H1 (cell line): ENCODE data around the gene KCNN1. TPM values are rescaled to one million over a fixed set of nuclear protein-coding genes. Genes with fewer than 3 reads are reported as not detected.

Source experiments
- CTCF ChIA-PET: fragments of 300-600 bp; sonication (Branson Sonifier 250); formaldehyde crosslinking; loops from one replicate; lab custom pipeline; 2021; ENCODE audit not compliant: partially characterized antibody; lab: Charles Lee
- POLR2A ChIA-PET: fragments of 300-600 bp; sonication (Branson Sonifier 250); formaldehyde crosslinking; loops from one replicate; lab custom pipeline; 2021; ENCODE audit warnings: inconsistent platforms; ENCODE audit not compliant: partially characterized antibody; lab: Charles Lee
- DNase-seq, 2 experiments: peaks; one replicate each; pipeline versions ENCODE4 v3.0.0 to v3.0.0-alpha.2; 2010 to 2022; ENCODE audit warnings: low spot score in 2 of 2, low read depth in 1 of 2, mixed read lengths in 1 of 2
- FAIRE-seq: peaks from 2 replicates; lab custom pipeline; 2011; peaks lifted over from hg19 to GRCh38; lab: Jason Lieb, UNC
- H2AFZ ChIP-seq: 2 replicates; pipeline ENCODE4 v1.8.1; 2012; ENCODE audit warnings: low read length, inconsistent platforms
- H2AK5ac ChIP-seq: 2 replicates; pipeline ENCODE4 v1.6.1; 2013; ENCODE audit warnings: low read depth, low read length
- H2BK120ac ChIP-seq: replicated peaks from 2 replicates; pipeline ENCODE3; 2013; ENCODE audit warnings: low read depth, low read length, inconsistent platforms
- H2BK12ac ChIP-seq: 2 replicates; pipeline ENCODE4 v1.6.1; 2013; ENCODE audit warnings: low read depth, low read length
- H2BK15ac ChIP-seq: 2 replicates; pipeline ENCODE4 v1.6.1; 2013; ENCODE audit warnings: low read length
- H2BK20ac ChIP-seq: 2 replicates; pipeline ENCODE4 v1.6.1; 2013; ENCODE audit warnings: low read length
- H2BK5ac ChIP-seq: 2 replicates; pipeline ENCODE4 v1.6.1; 2013; ENCODE audit warnings: low read depth, low read length
- H3K14ac ChIP-seq: 2 replicates; pipeline ENCODE4 v1.6.1; 2013; ENCODE audit warnings: inconsistent platforms; ENCODE audit not compliant: insufficient read length
- H3K18ac ChIP-seq: 2 replicates; pipeline ENCODE4 v1.6.1; 2013; ENCODE audit warnings: low read length; ENCODE audit errors: extremely low read depth
- H3K23ac ChIP-seq: 2 replicates; pipeline ENCODE4 v1.6.1; 2013; ENCODE audit warnings: inconsistent platforms; ENCODE audit not compliant: insufficient read length
- H3K23me2 ChIP-seq: 2 replicates; pipeline ENCODE4 v1.6.1; 2013; ENCODE audit warnings: low read depth, low read length
- H3K27ac ChIP-seq: 2 replicates; pipeline ENCODE4 v1.6.1; 2011; ENCODE audit warnings: low read depth, low read length, inconsistent platforms
- H3K27me3 ChIP-seq, 4 experiments: replicated peaks in 1 of 4; 1 replicate in 1 of 4; 2 replicates in 3 of 4; pipeline versions ENCODE4 v1.6.1 to v1.8.1; 2011 to 2013; ENCODE audit warnings: low read length in 3 of 4, mild to moderate bottlenecking in 3 of 4, inconsistent platforms in 2 of 4, mixed read lengths in 2 of 4, moderate library complexity in 1 of 4; ENCODE audit not compliant: control insufficient read depth in 3 of 4, insufficient read depth in 3 of 4; ENCODE audit errors: extremely low read depth in 1 of 4
- H3K36me3 ChIP-seq, 4 experiments: 2 replicates each; pipeline versions ENCODE4 v1.6.1 to v1.8.1; 2011 to 2013; ENCODE audit warnings: mild to moderate bottlenecking in 4 of 4, low read length in 3 of 4, moderate library complexity in 2 of 4, control low read depth in 1 of 4, inconsistent platforms in 1 of 4; ENCODE audit not compliant: insufficient read depth in 4 of 4, control insufficient read depth in 2 of 4
- H3K4ac ChIP-seq: replicated peaks from 2 replicates; pipeline ENCODE3; 2013; ENCODE audit warnings: low read length, low read depth, mixed read lengths, inconsistent platforms; ENCODE audit not compliant: insufficient read length
- H3K4me1 ChIP-seq, 4 experiments: replicated peaks in 1 of 4; 1 replicate in 1 of 4; 2 replicates in 3 of 4; pipeline versions ENCODE4 v1.6.1 to v1.8.1; 2011 to 2013; ENCODE audit warnings: low read length in 3 of 4, inconsistent platforms in 2 of 4, mixed read lengths in 1 of 4; ENCODE audit not compliant: insufficient read depth in 4 of 4, control insufficient read depth in 3 of 4
- H3K4me2 ChIP-seq, 2 experiments: 2 replicates each; pipeline versions ENCODE4 v1.6.1 to v1.8.1; 2011 to 2013; ENCODE audit warnings: low read depth in 2 of 2, low read length in 2 of 2, control low read depth in 1 of 2, inconsistent platforms in 1 of 2, mild to moderate bottlenecking in 1 of 2; ENCODE audit not compliant: insufficient read depth in 1 of 2
- H3K4me3 ChIP-seq, 4 experiments: fragments of 200-600, 300-600 bp in 1 of 4; sonication (generic), shearing (Covaris generic), sonication (Bioruptor Twin) in 1 of 4; 2 replicates each; pipeline versions ENCODE4 v1.5.1 to v1.8.1; 2011 to 2016; ENCODE audit warnings: low read length in 4 of 4, low read depth in 3 of 4, control low read depth in 2 of 4, inconsistent platforms in 2 of 4, mild to moderate bottlenecking in 2 of 4, mixed read lengths in 1 of 4, moderate library complexity in 1 of 4; ENCODE audit not compliant: insufficient read depth in 2 of 4; ENCODE audit errors: extremely low read depth in 1 of 4
- H3K56ac ChIP-seq: replicated peaks from 2 replicates; pipeline ENCODE3; 2013; ENCODE audit warnings: low read depth, mild to moderate bottlenecking, mixed read lengths, low read length, inconsistent platforms; ENCODE audit not compliant: insufficient read length
- H3K79me1 ChIP-seq: 2 replicates; pipeline ENCODE4 v1.6.1; 2013; ENCODE audit warnings: low read depth, low read length, control low read depth
- H3K79me2 ChIP-seq, 2 experiments: 2 replicates each; pipeline versions ENCODE4 v1.6.1 to v1.8.1; 2012 to 2013; ENCODE audit warnings: low read length in 2 of 2, mild to moderate bottlenecking in 2 of 2, inconsistent platforms in 1 of 2; ENCODE audit not compliant: insufficient read depth in 2 of 2, control insufficient read depth in 1 of 2
- H3K9ac ChIP-seq, 4 experiments: replicated peaks in 1 of 4; 1 replicate in 1 of 4; 2 replicates in 3 of 4; pipeline versions ENCODE4 v1.6.1 to v1.8.1; 2011 to 2013; ENCODE audit warnings: low read depth in 3 of 4, low read length in 3 of 4, control low read depth in 2 of 4, mild to moderate bottlenecking in 2 of 4, moderate library complexity in 2 of 4, inconsistent platforms in 1 of 4; ENCODE audit errors: extremely low read depth in 1 of 4
- H3K9me3 ChIP-seq, 2 experiments: 2 replicates each; pipeline versions ENCODE4 v1.6.1 to v1.8.1; 2012 to 2013; ENCODE audit warnings: mild to moderate bottlenecking in 2 of 2, moderate library complexity in 2 of 2, control low read depth in 1 of 2, inconsistent platforms in 1 of 2, low read depth in 1 of 2, low read length in 1 of 2, mixed read lengths in 1 of 2; ENCODE audit not compliant: insufficient read depth in 2 of 2
- H4K20me1 ChIP-seq, 2 experiments: replicated peaks in 1 of 2; 2 replicates each; pipeline versions ENCODE3 to v1.8.1; 2011 to 2013; ENCODE audit warnings: inconsistent platforms in 2 of 2, low read length in 2 of 2, mild to moderate bottlenecking in 1 of 2; ENCODE audit not compliant: insufficient read depth in 2 of 2, control insufficient read depth in 1 of 2
- H4K5ac ChIP-seq: 2 replicates; pipeline ENCODE4 v1.6.1; 2013; ENCODE audit warnings: low read length, low read depth, mixed read lengths, inconsistent platforms; ENCODE audit not compliant: insufficient read length
- H4K8ac ChIP-seq: 2 replicates; pipeline ENCODE4 v1.8.0; 2013; ENCODE audit warnings: mild to moderate bottlenecking, moderate library complexity, low read length, inconsistent platforms; ENCODE audit not compliant: insufficient read depth; ENCODE audit errors: extremely low read depth
- H4K91ac ChIP-seq: replicated peaks from 2 replicates; pipeline ENCODE3; 2013; ENCODE audit warnings: low read length, mixed read lengths, inconsistent platforms; ENCODE audit not compliant: insufficient read length
- ASH2L ChIP-seq: fragments of 200-600, 300-600 bp; sonication (generic); IDR thresholded peaks from one replicate; pipeline ENCODE4 v1.7.1; 2017; ENCODE audit warnings: low read length
- CTBP2 ChIP-seq: IDR thresholded peaks from 2 replicates; pipeline ENCODE4 v1.7.0; 2011; ENCODE audit warnings: borderline replicate concordance, mild to moderate bottlenecking, moderate library complexity, mixed read lengths, low read length; ENCODE audit not compliant: insufficient read depth, insufficient read length
- EZH2 ChIP-seq: fragments of 200-600 bp; sonication (generic); IDR thresholded peaks from 2 replicates; pipeline ENCODE4 v1.7.1; 2012; ENCODE audit warnings: low read depth, mild to moderate bottlenecking, moderate library complexity, low read length, inconsistent platforms; ENCODE audit not compliant: severe bottlenecking
- GABPA ChIP-seq: IDR thresholded peaks from 2 replicates; pipeline ENCODE4 v1.6.1; 2011; ENCODE audit warnings: mild to moderate bottlenecking, low read length, moderate library complexity, borderline replicate concordance; ENCODE audit not compliant: insufficient read depth
- JUND ChIP-seq: IDR thresholded peaks from 2 replicates; pipeline ENCODE4 v1.6.1; 2011; ENCODE audit warnings: mild to moderate bottlenecking, improper control_type of control experiment, low read length
- KDM5A ChIP-seq: fragments of 200-600 bp; IDR thresholded peaks from 2 replicates; pipeline ENCODE4 v1.7.1; 2012; ENCODE audit warnings: mild to moderate bottlenecking, low read length, inconsistent platforms, mixed read lengths
- POLR2A ChIP-seq, 2 experiments: IDR thresholded peaks; 1 replicate in 1 of 2; 2 replicates in 1 of 2; pipeline ENCODE4 v1.6.1; 2011; ENCODE audit warnings: low read depth in 2 of 2, low read length in 2 of 2, mild to moderate bottlenecking in 2 of 2; ENCODE audit errors: control extremely low read depth in 1 of 2
- TAF1 ChIP-seq: IDR thresholded peaks from 2 replicates; pipeline ENCODE4 v1.6.1; 2011; ENCODE audit warnings: mild to moderate bottlenecking, low read depth, low read length
- WGBS, 2 experiments: shearing (Covaris generic) in 1 of 2; methylation state at CpG; one replicate each; pipeline versions ENCODE4 v1.1.6 to v1.1.7; 2013 to 2015; ENCODE audit warnings: low lambda C conversion rate in 2 of 2, mixed read lengths in 2 of 2, inconsistent platforms in 1 of 2, low coverage in 1 of 2, missing lambda C conversion rate in 1 of 2; ENCODE audit not compliant: insufficient replicate concordance in 2 of 2, insufficient coverage in 1 of 2, insufficient read length in 1 of 2; ENCODE audit errors: extremely low coverage in 1 of 2, missing lambda C conversion rate in 1 of 2; 5-methylcytosine and 5-hydroxymethylcytosine counted together
- polyA plus RNA-seq, 7 experiments: library from polyadenylated mRNA; depleted of rRNA in 3 of 7; stranded (reverse) in 5 of 7; unstranded in 2 of 7; fragments of >200 nt in 5 of 7; fragments of 200-250 nt in 2 of 7; gene quantifications; 1 replicate in 5 of 7; 2 replicates in 1 of 7; 4 replicates in 1 of 7; pipeline versions ENCODE4 v1.2.1 to v1.2.3, GENCODE V29; 2011 to 2013; ENCODE audit warnings: missing spikeins in 2 of 7, mixed read lengths in 2 of 7
- total RNA-seq: library from RNA; stranded (reverse); fragmentation: NEBNext Ultra II Directional; extraction: Animal tissue kit (Norgen Biotek cat#: 25700); gene quantifications from 2 replicates; pipeline ENCODE4 v1.2.1, GENCODE V29; 2021
- TF ChIP-seq, protein P1 (sequence below): IDR thresholded peaks from 2 replicates; pipeline ENCODE4 v1.6.1; 2012; ENCODE audit warnings: low read length, inconsistent platforms
- TF ChIP-seq, protein P2 (sequence below), 3 experiments: IDR thresholded peaks; 1 replicate in 2 of 3; 2 replicates in 1 of 3; pipeline versions ENCODE4 v1.5.1 to v1.6.1; 2011; ENCODE audit warnings: low read length in 3 of 3, mild to moderate bottlenecking in 3 of 3, inconsistent platforms in 2 of 3, low read depth in 1 of 3, moderate library complexity in 1 of 3; ENCODE audit not compliant: insufficient read depth in 1 of 3; ENCODE audit errors: control extremely low read depth in 1 of 3

KCNN1 gene
- total and polyA plus RNA-seq, 2 of the 8 experiments (the other 6 are each of a cell fraction or from before 2014, with no cell fraction given) = 11.0 to 12.5 TPM

DNA sequence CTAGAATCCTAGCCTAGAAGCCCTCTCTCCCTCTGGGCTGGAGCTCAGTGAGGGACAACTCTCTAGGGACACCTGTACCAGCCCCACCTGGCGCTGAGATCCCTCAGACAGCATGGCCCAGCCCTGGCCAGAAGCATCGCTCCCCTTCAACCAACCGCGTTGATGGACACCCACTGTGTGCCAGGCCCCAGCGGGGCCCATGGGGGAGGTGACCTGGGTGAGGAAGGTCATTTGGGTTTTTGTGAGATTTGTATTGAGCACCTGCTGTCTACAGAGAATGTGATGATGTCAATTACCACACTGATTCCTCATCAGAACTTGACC, 31.9 kb downstream of the KCNN1 start:
- CTCF ChIA-PET = interaction anchor here (0.5 to 12.4 kb wide), 17 partner anchors 12 to 329 kb away, joined by 3 to 271 read pairs (median 4); partner anchors contain the start of genes CCDC124 and KCNN1
- H2AK5ac ChIP-seq = no peak overlapping the region
- H3K4me3 ChIP-seq = no peak overlapping the region
- peaks cover 5% of the 10 kb centered on the region; the same call in 1 of the 2 replicates for H3K23me2 ChIP-seq
- H3K4me2 ChIP-seq = no peak overlapping the region
- H3K9me3 ChIP-seq = no peaks in the 10 kb centered on the region
- H4K20me1 ChIP-seq = peaks cover 0 to 5% of the 10 kb centered on the region in 2 experiments
- H4K8ac ChIP-seq = no peak overlapping the region
- WGBS, 2 experiments = 86% methylated on average over 5 of the region's 5 CpGs; no CpG with 5 or more reads in 1 of the 2 experiments
- no peaks in the 10 kb centered on the region for H3K79me1 ChIP-seq
- no peak overlapping the region for H3K56ac ChIP-seq
- no peak overlapping the region for H3K4ac ChIP-seq
- FAIRE-seq (no peak), DNase-seq (no peak)
- H3K27ac ChIP-seq = no peak overlapping the region
- H3K9ac ChIP-seq = no peak overlapping the region
- H3K4me1 ChIP-seq = peaks cover 0 to 3% (median 0%) of the 10 kb centered on the region in 4 experiments; a peak in 2 of 7 replicates
- no peak overlapping the region for H2BK12ac ChIP-seq
- no peak overlapping the region for H4K5ac ChIP-seq
- H3K36me3 ChIP-seq = no peaks in the 10 kb centered on the region
- no peak overlapping the region for H3K23ac ChIP-seq
- no peak overlapping the region for H2AFZ ChIP-seq
- no peak overlapping the region for H3K14ac ChIP-seq
- no peak overlapping the region for H4K91ac ChIP-seq
- no peak overlapping the region for H2BK5ac ChIP-seq
- H3K18ac ChIP-seq = no peak overlapping the region
- peaks cover 3 to 25% (median 20%) of the 10 kb centered on the region in 4 experiments for H3K27me3 ChIP-seq
- no peak overlapping the region for H2BK120ac ChIP-seq
- H2BK15ac ChIP-seq = no peak overlapping the region
- no peaks in the 10 kb centered on the region for H3K79me2 ChIP-seq
- H2BK20ac ChIP-seq = no peak overlapping the region
- POLR2A ChIA-PET = interaction anchor here (1.3 to 3.0 kb wide), 6 partner anchors 48 to 137 kb away, joined by 5 to 15 read pairs (median 11); partner anchors contain the start of gene CCDC124
- TF ChIP-seq GABPA (no peak), CTBP2 (no peak), JUND (no peak), KDM5A (no peak), POLR2A (IDR thresholded peaks at IDR 0.05; ENCODE audit: control extremely low read depth in 1 of 2, low read depth in 2 of 2, low read length in 2 of 2) (no peak), ASH2L (no peak), TAF1 (no peak), EZH2 (no peak)
- TF ChIP-seq, protein P1, sequence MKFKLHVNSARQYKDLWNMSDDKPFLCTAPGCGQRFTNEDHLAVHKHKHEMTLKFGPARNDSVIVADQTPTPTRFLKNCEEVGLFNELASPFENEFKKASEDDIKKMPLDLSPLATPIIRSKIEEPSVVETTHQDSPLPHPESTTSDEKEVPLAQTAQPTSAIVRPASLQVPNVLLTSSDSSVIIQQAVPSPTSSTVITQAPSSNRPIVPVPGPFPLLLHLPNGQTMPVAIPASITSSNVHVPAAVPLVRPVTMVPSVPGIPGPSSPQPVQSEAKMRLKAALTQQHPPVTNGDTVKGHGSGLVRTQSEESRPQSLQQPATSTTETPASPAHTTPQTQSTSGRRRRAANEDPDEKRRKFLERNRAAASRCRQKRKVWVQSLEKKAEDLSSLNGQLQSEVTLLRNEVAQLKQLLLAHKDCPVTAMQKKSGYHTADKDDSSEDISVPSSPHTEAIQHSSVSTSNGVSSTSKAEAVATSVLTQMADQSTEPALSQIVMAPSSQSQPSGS = no peak
- TF ChIP-seq, protein P2, sequence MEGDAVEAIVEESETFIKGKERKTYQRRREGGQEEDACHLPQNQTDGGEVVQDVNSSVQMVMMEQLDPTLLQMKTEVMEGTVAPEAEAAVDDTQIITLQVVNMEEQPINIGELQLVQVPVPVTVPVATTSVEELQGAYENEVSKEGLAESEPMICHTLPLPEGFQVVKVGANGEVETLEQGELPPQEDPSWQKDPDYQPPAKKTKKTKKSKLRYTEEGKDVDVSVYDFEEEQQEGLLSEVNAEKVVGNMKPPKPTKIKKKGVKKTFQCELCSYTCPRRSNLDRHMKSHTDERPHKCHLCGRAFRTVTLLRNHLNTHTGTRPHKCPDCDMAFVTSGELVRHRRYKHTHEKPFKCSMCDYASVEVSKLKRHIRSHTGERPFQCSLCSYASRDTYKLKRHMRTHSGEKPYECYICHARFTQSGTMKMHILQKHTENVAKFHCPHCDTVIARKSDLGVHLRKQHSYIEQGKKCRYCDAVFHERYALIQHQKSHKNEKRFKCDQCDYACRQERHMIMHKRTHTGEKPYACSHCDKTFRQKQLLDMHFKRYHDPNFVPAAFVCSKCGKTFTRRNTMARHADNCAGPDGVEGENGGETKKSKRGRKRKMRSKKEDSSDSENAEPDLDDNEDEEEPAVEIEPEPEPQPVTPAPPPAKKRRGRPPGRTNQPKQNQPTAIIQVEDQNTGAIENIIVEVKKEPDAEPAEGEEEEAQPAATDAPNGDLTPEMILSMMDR (IDR thresholded peaks at IDR 0.05; ENCODE audit: control extremely low read depth in 1 of 3, insufficient read depth in 1 of 3, low read depth in 1 of 3, low read length in 3 of 3) = no peak
